Measurements from ENCODE around the gene TSNAX. TPM values are rescaled to one million over a fixed set of nuclear protein-coding genes. Genes with fewer than 3 reads are reported as not detected.

The TSNAX gene
- total RNA-seq, 1 donor from 2014 or later: 61.0 TPM

DNA sequence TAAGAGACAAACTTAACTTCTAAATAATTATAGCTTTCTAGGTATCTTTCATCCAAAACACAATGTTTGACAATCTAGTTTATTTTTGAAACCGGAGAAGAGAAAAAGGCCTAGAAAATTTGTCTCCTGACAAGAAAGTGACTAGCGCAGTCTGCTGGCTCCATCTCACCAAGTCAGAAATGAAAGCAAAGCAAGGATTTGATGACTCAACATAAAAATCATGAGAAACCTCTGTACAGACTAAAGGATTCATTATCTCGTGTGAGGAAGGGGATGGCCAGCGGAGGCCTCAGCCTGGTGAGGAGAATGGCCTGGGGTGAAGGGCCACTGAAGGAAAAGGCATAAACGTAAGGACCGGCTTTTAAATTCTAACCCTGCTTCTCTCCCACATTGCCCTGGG lies 20.0 kb upstream of the TSNAX start:
- H2AFZ ChIP-seq (replicated peaks): peak overlapping the region; percentile 59
- H4K20me1 ChIP-seq (ENCODE audit: low read depth): no peaks in the 10 kb centered on the region
- peaks cover 9% of the 10 kb centered on the region for H3K4me1 Mint-ChIP-seq
- H3K27me3 ChIP-seq: no peaks in the 10 kb centered on the region
- no peak overlapping the region for H3K27ac ChIP-seq
- H3K4me1 ChIP-seq: peaks cover 8% of the 10 kb centered on the region
- no peak for TF ChIP-seq EZH2phosphoT487 (IDR thresholded peaks at IDR 0.05)
- no peak for TF ChIP-seq EZH2 (IDR thresholded peaks at IDR 0.05)
- TF ChIP-seq, protein P1, sequence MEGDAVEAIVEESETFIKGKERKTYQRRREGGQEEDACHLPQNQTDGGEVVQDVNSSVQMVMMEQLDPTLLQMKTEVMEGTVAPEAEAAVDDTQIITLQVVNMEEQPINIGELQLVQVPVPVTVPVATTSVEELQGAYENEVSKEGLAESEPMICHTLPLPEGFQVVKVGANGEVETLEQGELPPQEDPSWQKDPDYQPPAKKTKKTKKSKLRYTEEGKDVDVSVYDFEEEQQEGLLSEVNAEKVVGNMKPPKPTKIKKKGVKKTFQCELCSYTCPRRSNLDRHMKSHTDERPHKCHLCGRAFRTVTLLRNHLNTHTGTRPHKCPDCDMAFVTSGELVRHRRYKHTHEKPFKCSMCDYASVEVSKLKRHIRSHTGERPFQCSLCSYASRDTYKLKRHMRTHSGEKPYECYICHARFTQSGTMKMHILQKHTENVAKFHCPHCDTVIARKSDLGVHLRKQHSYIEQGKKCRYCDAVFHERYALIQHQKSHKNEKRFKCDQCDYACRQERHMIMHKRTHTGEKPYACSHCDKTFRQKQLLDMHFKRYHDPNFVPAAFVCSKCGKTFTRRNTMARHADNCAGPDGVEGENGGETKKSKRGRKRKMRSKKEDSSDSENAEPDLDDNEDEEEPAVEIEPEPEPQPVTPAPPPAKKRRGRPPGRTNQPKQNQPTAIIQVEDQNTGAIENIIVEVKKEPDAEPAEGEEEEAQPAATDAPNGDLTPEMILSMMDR (IDR thresholded peaks at IDR 0.05): no peak
- H3K9me3 Mint-ChIP-seq: no peaks in the 10 kb centered on the region
- no peaks in the 10 kb centered on the region for H3F3A ChIP-seq (ENCODE audit: low read depth)
- H3K79me2 ChIP-seq (ENCODE audit: low read depth): no peaks in the 10 kb centered on the region
- H3K36me3 Mint-ChIP-seq: no peaks in the 10 kb centered on the region
- H3K4me3 ChIP-seq: no peak overlapping the region
- H3K27ac Mint-ChIP-seq: no peak overlapping the region
- H3K9me3 ChIP-seq (ENCODE audit: low read depth): no peaks in the 10 kb centered on the region
- peak overlapping the region; percentile 38 for H3K4me2 ChIP-seq
- H3K4me3 Mint-ChIP-seq: no peak overlapping the region
- no peaks in the 10 kb centered on the region for H3K36me3 ChIP-seq
- H3K9ac ChIP-seq: no peak overlapping the region
- DNase-seq (ENCODE audit: low spot score): no peak
- peaks cover 2% of the 10 kb centered on the region for H3K27me3 Mint-ChIP-seq (ENCODE audit: insufficient read depth, low read depth)

DNA sequence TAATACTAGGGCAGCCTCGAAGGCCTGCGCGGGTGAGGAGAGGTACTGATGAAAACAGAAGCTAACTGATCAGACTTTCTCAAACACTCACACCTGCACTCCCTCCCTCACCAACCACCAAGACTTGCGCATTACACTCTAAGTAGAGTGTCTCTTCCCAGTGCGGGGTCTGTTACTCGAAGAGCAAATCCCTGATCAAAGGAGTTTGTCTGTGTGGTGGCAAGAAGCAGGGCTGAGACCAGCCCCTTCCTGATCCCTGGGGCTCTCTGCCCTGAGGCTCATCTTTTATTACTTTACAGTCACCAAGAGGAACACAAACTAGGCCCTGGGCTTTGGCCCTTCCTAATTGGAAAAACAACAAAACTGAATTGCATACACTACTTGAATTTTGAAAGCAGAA lies 19.5 kb upstream of the TSNAX start:
- Histone ChIP-seq H3K4me1 (peaks cover 8% of the 10 kb centered on the region), H3K27me3 (no peaks in the 10 kb centered on the region), H3K9ac (no peak overlapping the region), H2AFZ (replicated peaks) (peak overlapping the region; percentile 59), H3K4me2 (peak overlapping the region; percentile 38), H4K20me1 (ENCODE audit: low read depth) (no peaks in the 10 kb centered on the region), H3K9me3 (ENCODE audit: low read depth) (no peaks in the 10 kb centered on the region), H3K79me2 (ENCODE audit: low read depth) (no peaks in the 10 kb centered on the region), H3K4me3 (no peak overlapping the region), H3K36me3 (no peaks in the 10 kb centered on the region), H3F3A (ENCODE audit: low read depth) (no peaks in the 10 kb centered on the region), H3K27ac (no peak overlapping the region)
- Mint-ChIP-seq H3K27ac (no peak overlapping the region), H3K4me3 (no peak overlapping the region), H3K9me3 (no peaks in the 10 kb centered on the region), H3K36me3 (no peaks in the 10 kb centered on the region), H3K4me1 (peaks cover 9% of the 10 kb centered on the region), H3K27me3 (ENCODE audit: insufficient read depth, low read depth) (peaks cover 2% of the 10 kb centered on the region)
- DNase-seq (ENCODE audit: low spot score): peak; percentile 51
- TF ChIP-seq EZH2 (IDR thresholded peaks at IDR 0.05) (no peak), EZH2phosphoT487 (IDR thresholded peaks at IDR 0.05) (no peak)
- TF ChIP-seq, protein P1 (IDR thresholded peaks at IDR 0.05): no peak

DNA sequence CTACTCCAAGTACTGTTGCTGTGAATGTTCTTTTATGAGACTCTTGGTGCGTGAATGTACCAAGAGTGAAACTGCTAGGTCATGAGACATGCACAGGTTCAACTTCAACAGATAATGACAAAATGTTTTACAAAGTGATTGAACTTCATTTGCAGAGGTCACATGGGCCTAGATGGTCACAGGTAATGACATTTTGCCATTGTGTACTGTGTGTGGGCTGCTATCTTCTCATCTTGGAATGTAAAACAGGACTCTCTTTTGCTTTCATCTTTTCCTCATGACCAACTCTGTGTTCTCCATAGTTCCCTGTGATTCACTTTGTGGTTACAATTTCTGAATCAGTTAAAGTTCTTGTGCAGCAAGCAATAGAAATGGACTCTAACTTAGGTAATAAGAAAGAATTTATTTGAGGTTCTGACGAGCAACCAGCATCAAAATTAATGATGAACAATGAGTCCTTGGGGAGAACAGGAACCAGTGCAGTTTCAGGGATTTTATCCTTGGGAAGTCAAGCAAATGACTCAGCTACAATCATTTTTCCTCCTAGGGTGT lies 16.2 kb upstream of the TSNAX start:
- H3K4me1 ChIP-seq: peaks cover 8% of the 10 kb centered on the region
- no peaks in the 10 kb centered on the region for H3F3A ChIP-seq (ENCODE audit: low read depth)
- Mint-ChIP-seq H3K27me3 (ENCODE audit: insufficient read depth, low read depth) (peaks cover 2% of the 10 kb centered on the region), H3K4me1 (peaks cover 9% of the 10 kb centered on the region), H3K27ac (no peak overlapping the region), H3K9me3 (no peaks in the 10 kb centered on the region), H3K4me3 (no peak overlapping the region), H3K36me3 (no peaks in the 10 kb centered on the region)
- TF ChIP-seq EZH2 (IDR thresholded peaks at IDR 0.05) (no peak), EZH2phosphoT487 (IDR thresholded peaks at IDR 0.05) (no peak)
- TF ChIP-seq, protein P1 (IDR thresholded peaks at IDR 0.05): no peak
- no peak overlapping the region for H3K4me2 ChIP-seq
- H4K20me1 ChIP-seq (ENCODE audit: low read depth): no peaks in the 10 kb centered on the region
- no peaks in the 10 kb centered on the region for H3K27me3 ChIP-seq
- no peak overlapping the region for H2AFZ ChIP-seq (replicated peaks)
- no peaks in the 10 kb centered on the region for H3K36me3 ChIP-seq
- no peak overlapping the region for H3K9ac ChIP-seq
- H3K79me2 ChIP-seq (ENCODE audit: low read depth): no peaks in the 10 kb centered on the region
- H3K9me3 ChIP-seq (ENCODE audit: low read depth): no peaks in the 10 kb centered on the region
- DNase-seq (ENCODE audit: low spot score): no peak
- no peak overlapping the region for H3K4me3 ChIP-seq
- no peak overlapping the region for H3K27ac ChIP-seq
